ENCODE data around the gene FCHSD2. TPM values are rescaled to one million over a fixed set of nuclear protein-coding genes. Genes with fewer than 3 reads are reported as not detected.

Gene FCHSD2
- total and polyA plus RNA-seq, 2 of the 13 experiments (the other 11 are each of a cell fraction or from before 2014, with no cell fraction given): 20.5 to 24.8 TPM

DNA sequence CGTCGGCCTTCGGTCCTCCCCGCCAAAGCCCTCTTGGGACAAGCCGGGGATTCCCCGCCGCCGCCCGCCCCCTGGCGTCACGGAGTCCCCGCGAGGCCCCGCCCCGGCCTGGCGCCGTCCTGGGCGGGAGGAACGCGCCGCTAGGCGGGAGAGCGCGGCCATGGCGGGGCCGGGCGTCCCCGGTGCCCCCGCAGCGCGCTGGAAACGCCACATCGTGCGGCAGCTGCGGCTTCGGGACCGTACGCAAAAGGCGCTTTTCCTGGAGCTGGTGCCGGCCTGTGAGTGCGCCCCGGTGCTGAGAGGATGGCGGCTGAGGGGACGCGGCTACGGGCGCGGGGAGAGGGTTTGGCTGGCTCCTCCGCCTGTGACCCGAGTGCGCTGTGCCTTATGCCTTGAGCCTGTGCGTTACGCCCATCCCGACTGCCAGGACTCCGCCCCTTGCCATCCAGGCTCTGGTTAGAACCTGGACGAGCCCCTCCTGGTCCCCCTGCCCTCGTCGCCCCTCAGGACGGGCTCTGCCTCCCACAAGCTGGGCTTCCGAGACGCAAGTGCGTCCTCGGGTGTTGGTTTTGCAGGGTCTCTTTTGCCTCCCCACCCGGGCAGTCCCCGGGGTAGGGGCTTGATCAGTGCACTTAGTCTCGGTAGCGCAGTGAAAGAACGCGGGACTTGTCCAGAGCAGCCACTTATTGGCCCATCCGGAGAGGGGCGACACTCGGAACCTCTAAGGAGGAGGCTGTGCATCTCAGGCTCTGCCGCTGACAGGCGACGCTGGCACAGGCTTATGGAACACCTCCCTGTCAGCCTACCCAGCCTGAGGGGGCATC is 327.6 kb downstream of the FCHSD2 start, which contains the start of gene ATG16L2:
Gene ATG16L2, plus strand, starts transcription at position 126 of the 824 bp plus-strand sequence. Its CDS starts 35 bp downstream, at position 161.
- no peaks in the 10 kb centered on the region for H3K9me3 ChIP-seq (ENCODE audit: low read length)
- H3K4me1 ChIP-seq (ENCODE audit: insufficient read depth, low read length): peaks cover 37% of the 10 kb centered on the region
- peak within 1 kb of the TSS; percentile 44 for H2AFZ ChIP-seq (ENCODE audit: low read length)
- H3K27me3 ChIP-seq (ENCODE audit: control insufficient read depth in 1 of 2, insufficient read depth in 2 of 2, low read length in 2 of 2): no peaks in the 10 kb centered on the region; a peak in 1 of 5 replicates
- ATAC-seq (peak; percentile 83), DNase-seq (ENCODE audit: low spot score) (peak; percentile 64), FAIRE-seq (no peak)
- H3K27ac ChIP-seq (ENCODE audit: extremely low read length, insufficient read depth, low read length): peak within 1 kb of the TSS; percentile 94
- in situ Hi-C loops (cut with HindIII; ENCODE audit: extremely low pct_ligation_motif_present, low pct_unique_long_range_greater_than_20kb): no loop called here
- H4K20me1 ChIP-seq (ENCODE audit: insufficient read depth, low read length): no peaks in the 10 kb centered on the region
- BruUV-seq (replicated peaks): TSS peak; percentile 56
- peak within 1 kb of the TSS; percentile 73 to 90 (median 82) for H3K4me3 ChIP-seq (replicated peaks in 1 of 3; ENCODE audit: insufficient read depth in 1 of 3, low read depth in 2 of 3, low read length in 3 of 3)
- H3K9ac ChIP-seq (ENCODE audit: insufficient read depth, low read depth, low read length): peak within 1 kb of the TSS; percentile 91
- peaks cover 20% of the 10 kb centered on the region for H3K79me2 ChIP-seq (ENCODE audit: insufficient read depth, low read length)
- peaks cover 0 to 2% of the 10 kb centered on the region in 2 experiments; a peak in 2 of 5 replicates for H3K36me3 ChIP-seq (replicated peaks in 1 of 2; ENCODE audit: control insufficient read depth in 1 of 2, insufficient read depth in 2 of 2, low read length in 2 of 2)
- intact Hi-C loops (cut with micrococcal nuclease; ENCODE audit: unreplicated experiment): no loop called here
- ChIA-PET POLR2A (interaction anchor here (1.5 kb wide), 1 partner anchor 14 kb away, joined by 3 read pairs; no protein-coding TSS in a partner anchor), CTCF (ENCODE audit: low intra/inter-chr PET ratio, low total read pairs) (interaction anchor here (3.6 kb wide), 1 partner anchor 89 kb away, joined by 25 read pairs; no protein-coding TSS in a partner anchor)
- WGBS (ENCODE audit: low lambda C conversion rate): 0% methylated on average over 2 of the region's 75 CpGs
- peak within 1 kb of the TSS; percentile 99 for H3K4me2 ChIP-seq (ENCODE audit: low read depth, low read length)
- TF ChIP-seq TRAFD1 (CRISPR knock-in tag; IDR thresholded peaks at IDR 0.05; ENCODE audit: borderline replicate concordance): 0 out of 2 replicates have a peak, but pooled peaks have one; percentile 20
- no peak for TF ChIP-seq SP1 (IDR thresholded peaks at IDR 0.05)
- TF ChIP-seq SP1 (CRISPR knock-in tag; IDR thresholded peaks at IDR 0.05): peak; percentile 90
- TF ChIP-seq, protein P1, sequence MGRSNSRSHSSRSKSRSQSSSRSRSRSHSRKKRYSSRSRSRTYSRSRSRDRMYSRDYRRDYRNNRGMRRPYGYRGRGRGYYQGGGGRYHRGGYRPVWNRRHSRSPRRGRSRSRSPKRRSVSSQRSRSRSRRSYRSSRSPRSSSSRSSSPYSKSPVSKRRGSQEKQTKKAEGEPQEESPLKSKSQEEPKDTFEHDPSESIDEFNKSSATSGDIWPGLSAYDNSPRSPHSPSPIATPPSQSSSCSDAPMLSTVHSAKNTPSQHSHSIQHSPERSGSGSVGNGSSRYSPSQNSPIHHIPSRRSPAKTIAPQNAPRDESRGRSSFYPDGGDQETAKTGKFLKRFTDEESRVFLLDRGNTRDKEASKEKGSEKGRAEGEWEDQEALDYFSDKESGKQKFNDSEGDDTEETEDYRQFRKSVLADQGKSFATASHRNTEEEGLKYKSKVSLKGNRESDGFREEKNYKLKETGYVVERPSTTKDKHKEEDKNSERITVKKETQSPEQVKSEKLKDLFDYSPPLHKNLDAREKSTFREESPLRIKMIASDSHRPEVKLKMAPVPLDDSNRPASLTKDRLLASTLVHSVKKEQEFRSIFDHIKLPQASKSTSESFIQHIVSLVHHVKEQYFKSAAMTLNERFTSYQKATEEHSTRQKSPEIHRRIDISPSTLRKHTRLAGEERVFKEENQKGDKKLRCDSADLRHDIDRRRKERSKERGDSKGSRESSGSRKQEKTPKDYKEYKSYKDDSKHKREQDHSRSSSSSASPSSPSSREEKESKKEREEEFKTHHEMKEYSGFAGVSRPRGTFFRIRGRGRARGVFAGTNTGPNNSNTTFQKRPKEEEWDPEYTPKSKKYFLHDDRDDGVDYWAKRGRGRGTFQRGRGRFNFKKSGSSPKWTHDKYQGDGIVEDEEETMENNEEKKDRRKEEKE (IDR thresholded peaks at IDR 0.05): no peak
- peak; percentile 60; the same call in 1 of the 2 replicates for TF ChIP-seq ZNF747 (CRISPR knock-in tag; IDR thresholded peaks at IDR 0.05; ENCODE audit: borderline replicate concordance)
- TF ChIP-seq, protein P2, sequence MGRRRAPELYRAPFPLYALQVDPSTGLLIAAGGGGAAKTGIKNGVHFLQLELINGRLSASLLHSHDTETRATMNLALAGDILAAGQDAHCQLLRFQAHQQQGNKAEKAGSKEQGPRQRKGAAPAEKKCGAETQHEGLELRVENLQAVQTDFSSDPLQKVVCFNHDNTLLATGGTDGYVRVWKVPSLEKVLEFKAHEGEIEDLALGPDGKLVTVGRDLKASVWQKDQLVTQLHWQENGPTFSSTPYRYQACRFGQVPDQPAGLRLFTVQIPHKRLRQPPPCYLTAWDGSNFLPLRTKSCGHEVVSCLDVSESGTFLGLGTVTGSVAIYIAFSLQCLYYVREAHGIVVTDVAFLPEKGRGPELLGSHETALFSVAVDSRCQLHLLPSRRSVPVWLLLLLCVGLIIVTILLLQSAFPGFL (CRISPR knock-in tag; IDR thresholded peaks at IDR 0.05): 0 out of 2 replicates have a peak, but pooled peaks have one; percentile 65
- no peak for TF ChIP-seq ZNF407 (CRISPR knock-in tag; IDR thresholded peaks at IDR 0.05; ENCODE audit: not compliant biosample characterization)
